GM23338 (cell line): ENCODE measurements around the gene DRAM1.

Source experiments
- CTCF ChIP-seq, 2 experiments: fragments of 200-600 bp in 1 of 2; sonication (generic) in 1 of 2; conservative IDR thresholded peaks; 2 replicates each; pipeline versions ENCODE4 v1.5.1 to v1.6.1; 2016 to 2017; ENCODE audit warnings: antibody characterized with exemption in 2 of 2, low read depth in 2 of 2, mild to moderate bottlenecking in 2 of 2, moderate library complexity in 1 of 2
- EZH2 ChIP-seq: fragments of 200-600 bp; sonication (generic); IDR thresholded peaks from one replicate; pipeline ENCODE4 v1.8.0; 2017; ENCODE audit warnings: antibody characterized with exemption, mild to moderate bottlenecking, low read depth; ENCODE audit not compliant: unreplicated experiment
- JUNB ChIP-seq: IDR thresholded peaks from one replicate; pipeline ENCODE4 v1.6.1; 2016; ENCODE audit warnings: antibody characterized with exemption; ENCODE audit not compliant: unreplicated experiment
- POLR2AphosphoS5 ChIP-seq: IDR thresholded peaks from 2 replicates; pipeline ENCODE4 v1.6.1; 2016; ENCODE audit warnings: antibody characterized with exemption, low read depth

GRCh38 chr12:101884174-101884573 lies 6.8 kb downstream of the DRAM1 start:
- TF ChIP-seq POLR2AphosphoS5 = no peak
- TF ChIP-seq CTCF (conservative IDR thresholded peaks at IDR 0.05; ENCODE audit: low read depth in 2 of 2) = no peak
- TF ChIP-seq EZH2 = no peak
- TF ChIP-seq JUNB = no peak
